ENCODE results near the gene MRFAP1L1. TPM values are rescaled to one million over a fixed set of nuclear protein-coding genes. Genes with fewer than 3 reads are reported as not detected.
"Not testable (repeated sequence)": the region's sequence is repeated elsewhere in the genome, so short reads cannot be mapped to it uniquely, and the experiment has no call there.

Gene MRFAP1L1
- total and polyA plus RNA-seq, 7 experiments from 2014 or later, result 24.8 to 160 (median 116) TPM

GRCh38 chr4:6728320-6729029 lies 18.8 kb upstream of the MRFAP1L1 start:
- intact Hi-C loops (cut with micrococcal nuclease), result no loop called here
- H3K27ac ChIP-seq (ENCODE audit: low read depth, low read length), result no peak overlapping the region
- ChIA-PET POLR2A (no interaction called here), CTCF (interaction anchor here (1.7 kb wide), 1 partner anchor 146 kb away, joined by 9 read pairs; no protein-coding TSS in a partner anchor)
- peak overlapping the region in 3 of 10 donors; percentile 14 to 29 (median 20) for H3K4me3 Mint-ChIP-seq
- DNase-seq, result no peak
- no peak overlapping the region for H3K4me3 ChIP-seq (ENCODE audit: low read length)
- peaks cover 0 to 2% (median 0%) of the 10 kb centered on the region in 5 donors for H3K27me3 Mint-ChIP-seq
- H3K4me1 ChIP-seq (ENCODE audit: control insufficient read depth in 2 of 2, insufficient read depth in 2 of 2, low read length in 2 of 2), result no peaks in the 10 kb centered on the region
- H3K36me3 ChIP-seq (ENCODE audit: control insufficient read depth in 2 of 3, insufficient read depth in 3 of 3, low read length in 3 of 3), result no peaks in the 10 kb centered on the region
- no peak for ATAC-seq
- no peaks in the 10 kb centered on the region for H3K9me3 ChIP-seq (ENCODE audit: control insufficient read depth in 2 of 3, low read length in 3 of 3)
- H3K9me3 Mint-ChIP-seq, result peaks cover 0 to 1% (median 0%) of the 10 kb centered on the region in 11 donors
- H3K27me3 ChIP-seq (ENCODE audit: control insufficient read depth in 2 of 2, insufficient read depth in 2 of 2, low read length in 2 of 2), result no peaks in the 10 kb centered on the region
- H3K27ac Mint-ChIP-seq, result peak overlapping the region in 6 of 9 donors; percentile 30 to 71 (median 55)
- H3K36me3 Mint-ChIP-seq, result no peaks in the 10 kb centered on the region
- peaks cover 4 to 16% (median 11%) of the 10 kb centered on the region in 7 donors for H3K4me1 Mint-ChIP-seq

GRCh38 chr4:6727943-6728250 lies 18.2 kb upstream of the MRFAP1L1 start:
- ChIA-PET POLR2A (no interaction called here), CTCF (interaction anchor here (1.7 to 1.8 kb wide), 2 partner anchors 146 kb away, joined by 7 to 9 read pairs; no protein-coding TSS in a partner anchor)
- Histone ChIP-seq H3K27ac (ENCODE audit: low read depth, low read length) (no peak overlapping the region), H3K9me3 (ENCODE audit: control insufficient read depth in 2 of 3, low read length in 3 of 3) (no peaks in the 10 kb centered on the region), H3K36me3 (ENCODE audit: control insufficient read depth in 2 of 3, insufficient read depth in 3 of 3, low read length in 3 of 3) (no peaks in the 10 kb centered on the region), H3K4me1 (ENCODE audit: control insufficient read depth in 2 of 2, insufficient read depth in 2 of 2, low read length in 2 of 2) (no peaks in the 10 kb centered on the region), H3K4me3 (ENCODE audit: low read length) (no peak overlapping the region), H3K27me3 (ENCODE audit: control insufficient read depth in 2 of 2, insufficient read depth in 2 of 2, low read length in 2 of 2) (no peaks in the 10 kb centered on the region)
- Mint-ChIP-seq H3K4me1 (peaks cover 4 to 16% (median 11%) of the 10 kb centered on the region in 7 donors), H3K4me3 (peak overlapping the region in 4 of 10 donors; percentile 24 to 80 (median 46)), H3K27me3 (peaks cover 0 to 2% (median 0%) of the 10 kb centered on the region in 5 donors), H3K27ac (peak overlapping the region in 6 of 9 donors; percentile 30 to 93 (median 56)), H3K9me3 (peaks cover 0 to 1% (median 0%) of the 10 kb centered on the region in 11 donors), H3K36me3 (no peaks in the 10 kb centered on the region)
- intact Hi-C loops (cut with micrococcal nuclease), result no loop called here
- DNase-seq (no peak), ATAC-seq (no peak)

GRCh38 chr4:6727081-6727942 lies 17.6 kb upstream of the MRFAP1L1 start:
- Mint-ChIP-seq H3K36me3 (no peaks in the 10 kb centered on the region), H3K27ac (peak overlapping the region in 6 of 9 donors; percentile 30 to 93 (median 56)), H3K4me1 (peaks cover 4 to 16% (median 11%) of the 10 kb centered on the region in 7 donors), H3K9me3 (peaks cover 0 to 1% (median 0%) of the 10 kb centered on the region in 11 donors), H3K27me3 (peaks cover 0 to 2% (median 0%) of the 10 kb centered on the region in 5 donors), H3K4me3 (peak overlapping the region in 4 of 10 donors; percentile 24 to 80 (median 46))
- Histone ChIP-seq H3K9me3 (ENCODE audit: control insufficient read depth in 2 of 3, low read length in 3 of 3) (no peaks in the 10 kb centered on the region), H3K27ac (ENCODE audit: low read depth, low read length) (no peak overlapping the region), H3K4me1 (ENCODE audit: control insufficient read depth in 2 of 2, insufficient read depth in 2 of 2, low read length in 2 of 2) (no peaks in the 10 kb centered on the region), H3K27me3 (ENCODE audit: control insufficient read depth in 2 of 2, insufficient read depth in 2 of 2, low read length in 2 of 2) (no peaks in the 10 kb centered on the region), H3K4me3 (ENCODE audit: low read length) (no peak overlapping the region), H3K36me3 (ENCODE audit: control insufficient read depth in 2 of 3, insufficient read depth in 3 of 3, low read length in 3 of 3) (no peaks in the 10 kb centered on the region)
- CTCF ChIA-PET, result interaction anchor here (1.8 kb wide), 1 partner anchor 146 kb away, joined by 7 read pairs; no protein-coding TSS in a partner anchor
- DNase-seq (no peak), ATAC-seq (no peak)
- POLR2A ChIA-PET, result interaction anchor here (1.1 kb wide), 1 partner anchor 11 kb away, joined by 4 read pairs; the partner anchor contains the start of gene BLOC1S4
- intact Hi-C loops (cut with micrococcal nuclease), result no loop called here

- H3K27me3 ChIP-seq (ENCODE audit: control insufficient read depth in 2 of 2, insufficient read depth in 2 of 2, low read length in 2 of 2); H3K9me3 ChIP-seq (ENCODE audit: control insufficient read depth in 2 of 3, low read length in 3 of 3); H3K27ac ChIP-seq (ENCODE audit: low read depth, low read length); H3K27me3 Mint-ChIP-seq; H3K36me3 ChIP-seq (ENCODE audit: control insufficient read depth in 2 of 3, insufficient read depth in 3 of 3, low read length in 3 of 3); H3K36me3 Mint-ChIP-seq; H3K4me1 ChIP-seq (ENCODE audit: control insufficient read depth in 2 of 2, insufficient read depth in 2 of 2, low read length in 2 of 2); H3K9me3 Mint-ChIP-seq; H3K4me3 ChIP-seq (ENCODE audit: low read length); intact Hi-C loops (cut with micrococcal nuclease); ATAC-seq; H3K27ac Mint-ChIP-seq; DNase-seq; H3K4me3 Mint-ChIP-seq; POLR2A ChIA-PET: not testable (repeated sequence)
- peaks cover 5 to 22% (median 12%) of the 10 kb centered on the region in 7 donors for H3K4me1 Mint-ChIP-seq
- CTCF ChIA-PET, result interaction anchor here (0.6 to 0.7 kb wide), 2 partner anchors 38 to 148 kb away, joined by 3 to 4 read pairs; no protein-coding TSS in a partner anchor
Observed at GRCh38 chr4:6725427-6725961, 15.8 kb upstream of the MRFAP1L1 start.

GRCh38 chr4:6724421-6725111 lies 14.9 kb upstream of the MRFAP1L1 start:
- no peak overlapping the region for H3K27ac ChIP-seq (ENCODE audit: low read depth, low read length)
- ATAC-seq (no peak), DNase-seq (no peak)
- no peaks in the 10 kb centered on the region for H3K36me3 Mint-ChIP-seq
- no peaks in the 10 kb centered on the region for H3K36me3 ChIP-seq (ENCODE audit: control insufficient read depth in 2 of 3, insufficient read depth in 3 of 3, low read length in 3 of 3)
- ChIA-PET CTCF (interaction anchor here (0.6 to 1.2 kb wide), 2 partner anchors 149 to 169 kb away, joined by 3 to 6 read pairs; no protein-coding TSS in a partner anchor), POLR2A (no interaction called here)
- H3K27ac Mint-ChIP-seq, result peak overlapping the region in 3 of 9 donors; percentile 17 to 41 (median 23)
- H3K27me3 Mint-ChIP-seq, result peaks cover 0 to 2% (median 0%) of the 10 kb centered on the region in 5 donors
- peaks cover 0 to 1% (median 0%) of the 10 kb centered on the region in 11 donors for H3K9me3 Mint-ChIP-seq
- H3K27me3 ChIP-seq (ENCODE audit: control insufficient read depth in 2 of 2, insufficient read depth in 2 of 2, low read length in 2 of 2), result no peaks in the 10 kb centered on the region
- no peak overlapping the region for H3K4me3 Mint-ChIP-seq
- H3K9me3 ChIP-seq (ENCODE audit: control insufficient read depth in 2 of 3, low read length in 3 of 3), result no peaks in the 10 kb centered on the region
- peaks cover 10 to 27% (median 17%) of the 10 kb centered on the region in 7 donors for H3K4me1 Mint-ChIP-seq
- intact Hi-C loops (cut with micrococcal nuclease), result no loop called here
- peaks cover 0 to 6% of the 10 kb centered on the region in 2 donors for H3K4me1 ChIP-seq (ENCODE audit: control insufficient read depth in 2 of 2, insufficient read depth in 2 of 2, low read length in 2 of 2)
- no peak overlapping the region for H3K4me3 ChIP-seq (ENCODE audit: low read length)

- ChIA-PET CTCF (interaction anchor here (1.2 kb wide), 1 partner anchor 150 kb away, joined by 6 read pairs; no protein-coding TSS in a partner anchor), POLR2A (interaction anchor here (0.5 kb wide), 1 partner anchor 126 kb away, joined by 6 read pairs; no protein-coding TSS in a partner anchor)
- peaks cover 13 to 34% (median 24%) of the 10 kb centered on the region in 7 donors for H3K4me1 Mint-ChIP-seq
- H3K36me3 ChIP-seq (ENCODE audit: control insufficient read depth in 2 of 3, insufficient read depth in 3 of 3, low read length in 3 of 3), result no peaks in the 10 kb centered on the region
- H3K9me3 Mint-ChIP-seq, result peaks cover 0 to 1% (median 0%) of the 10 kb centered on the region in 11 donors
- no peak for DNase-seq
- intact Hi-C loops (cut with micrococcal nuclease), result no loop called here
- no peak overlapping the region for H3K4me3 Mint-ChIP-seq
- ATAC-seq, result no peak
- peaks cover 0 to 6% of the 10 kb centered on the region in 2 donors for H3K4me1 ChIP-seq (ENCODE audit: control insufficient read depth in 2 of 2, insufficient read depth in 2 of 2, low read length in 2 of 2)
- H3K27me3 ChIP-seq (ENCODE audit: control insufficient read depth in 2 of 2, insufficient read depth in 2 of 2, low read length in 2 of 2), result no peaks in the 10 kb centered on the region
- peaks cover 0 to 3% (median 3%) of the 10 kb centered on the region in 5 donors for H3K36me3 Mint-ChIP-seq
- no peaks in the 10 kb centered on the region for H3K9me3 ChIP-seq (ENCODE audit: control insufficient read depth in 2 of 3, low read length in 3 of 3)
- no peak overlapping the region for H3K27ac Mint-ChIP-seq
- no peak overlapping the region for H3K27ac ChIP-seq (ENCODE audit: low read depth, low read length)
- no peak overlapping the region for H3K4me3 ChIP-seq (ENCODE audit: low read length)
- H3K27me3 Mint-ChIP-seq, result no peaks in the 10 kb centered on the region
Observed at GRCh38 chr4:6723851-6724250, 14.2 kb upstream of the MRFAP1L1 start.
